Astrocyte (in vitro differentiated cells and primary cell): Measurements from ENCODE around the gene CGB3. TPM values are rescaled to one million over a fixed set of nuclear protein-coding genes. Genes with fewer than 3 reads are reported as not detected.
A peak's percentile ranks its signal among the peaks of the same experiment; 100 is the strongest.

ENCODE experiments used
- DNase-seq: peaks from one replicate; pipeline ENCODE4 v3.0.0-alpha.2; 2010; ENCODE audit warnings: low read depth
- FAIRE-seq: peaks from 2 replicates; lab custom pipeline; 2011; peaks lifted over from hg19 to GRCh38; lab: Jason Lieb, UNC
- H2AFZ ChIP-seq: 2 replicates; pipeline ENCODE4 v1.6.0; 2012; ENCODE audit warnings: low read depth, low read length, inconsistent platforms
- H3K27ac ChIP-seq: 2 replicates; pipeline ENCODE4 v1.5.1; 2011; ENCODE audit warnings: low read depth, low read length, inconsistent platforms
- H3K27me3 ChIP-seq: 2 replicates; pipeline ENCODE4 v1.6.0; 2011; ENCODE audit warnings: low read length, inconsistent platforms; ENCODE audit not compliant: insufficient read depth
- H3K36me3 ChIP-seq: 2 replicates; pipeline ENCODE4 v1.5.1; 2011; ENCODE audit warnings: low read length, inconsistent platforms; ENCODE audit not compliant: insufficient read depth
- H3K4me1 ChIP-seq: 2 replicates; pipeline ENCODE4 v1.5.1; 2011; ENCODE audit warnings: low read length, inconsistent platforms; ENCODE audit not compliant: insufficient read depth
- H3K4me2 ChIP-seq: 2 replicates; pipeline ENCODE4 v1.6.0; 2012; ENCODE audit warnings: low read length, inconsistent platforms
- H3K4me3 ChIP-seq: 2 replicates; pipeline ENCODE4 v1.5.1; 2011; ENCODE audit warnings: low read depth, mild to moderate bottlenecking, low read length, inconsistent platforms; ENCODE audit not compliant: insufficient read depth
- H3K79me2 ChIP-seq: 2 replicates; pipeline ENCODE4 v1.6.0; 2012; ENCODE audit warnings: mild to moderate bottlenecking, low read length, inconsistent platforms; ENCODE audit not compliant: insufficient read depth
- H3K9ac ChIP-seq: 2 replicates; pipeline ENCODE4 v1.6.0; 2012; ENCODE audit warnings: mild to moderate bottlenecking, low read length, inconsistent platforms
- H3K9me3 ChIP-seq: 2 replicates; pipeline ENCODE4 v1.5.1; 2012; ENCODE audit warnings: low read depth, mild to moderate bottlenecking, low read length, inconsistent platforms; ENCODE audit not compliant: insufficient read depth
- H4K20me1 ChIP-seq: 2 replicates; pipeline ENCODE4 v1.6.0; 2012; ENCODE audit warnings: low read length, inconsistent platforms; ENCODE audit not compliant: insufficient read depth
- H3K27ac Mint-ChIP-seq: one replicate; pipeline ENCODE4 v1.8.0; 2021; ENCODE audit warnings: mild to moderate bottlenecking, mixed read lengths; ENCODE audit not compliant: unreplicated experiment
- H3K27me3 Mint-ChIP-seq: one replicate; pipeline ENCODE4 v1.8.0; 2021; ENCODE audit warnings: low read depth, mixed read lengths; ENCODE audit not compliant: unreplicated experiment
- H3K36me3 Mint-ChIP-seq: one replicate; pipeline ENCODE4 v1.8.0; 2021; ENCODE audit warnings: low read depth, mixed read lengths; ENCODE audit not compliant: unreplicated experiment
- H3K4me1 Mint-ChIP-seq: one replicate; pipeline ENCODE4 v1.8.0; 2021; ENCODE audit warnings: low read depth, mixed read lengths; ENCODE audit not compliant: unreplicated experiment
- H3K4me3 Mint-ChIP-seq: one replicate; pipeline ENCODE4 v1.8.0; 2021; ENCODE audit warnings: mild to moderate bottlenecking, moderate library complexity, mixed read lengths; ENCODE audit not compliant: unreplicated experiment
- H3K9me3 Mint-ChIP-seq: one replicate; pipeline ENCODE4 v1.8.0; 2021; ENCODE audit warnings: mild to moderate bottlenecking, mixed read lengths; ENCODE audit not compliant: unreplicated experiment
- CTCF ChIP-seq: IDR thresholded peaks from 2 replicates; pipeline ENCODE4 v1.5.1; 2011; ENCODE audit warnings: low read depth, mild to moderate bottlenecking, inconsistent platforms, low read length, moderate library complexity; ENCODE audit not compliant: insufficient read depth
- EZH2 ChIP-seq: IDR thresholded peaks from 2 replicates; pipeline ENCODE4 v1.6.1; 2012; ENCODE audit warnings: mild to moderate bottlenecking, low read length, inconsistent platforms; ENCODE audit not compliant: insufficient read depth
- total RNA-seq: library from RNA; stranded (reverse); gene quantifications from 2 replicates; pipeline ENCODE4 v1.2.1, GENCODE V29; 2021

Gene CGB3
- total RNA-seq, 1 donor from 2014 or later, result 3.6 TPM

GRCh38 chr19:49014870-49015255 is 9.3 kb downstream of the CGB3 start:
- H3K9me3 Mint-ChIP-seq, result no peaks in the 10 kb centered on the region
- no peak overlapping the region for H3K4me3 Mint-ChIP-seq
- DNase-seq, result no peak
- no peaks in the 10 kb centered on the region for H3K9me3 ChIP-seq
- H3K4me1 Mint-ChIP-seq, result peaks cover 3% of the 10 kb centered on the region
- H3K27ac Mint-ChIP-seq, result no peak overlapping the region
- peaks cover 2% of the 10 kb centered on the region for H3K27me3 Mint-ChIP-seq
- H3K36me3 ChIP-seq, result peaks cover 6% of the 10 kb centered on the region
- H3K9ac ChIP-seq, result no peak overlapping the region
- TF ChIP-seq EZH2, result no peak
- TF ChIP-seq CTCF, result no peak
- FAIRE-seq, result no peak
- H3K27me3 ChIP-seq, result no peaks in the 10 kb centered on the region
- H3K27ac ChIP-seq, result no peak overlapping the region
- H3K79me2 ChIP-seq, result no peaks in the 10 kb centered on the region
- H3K4me2 ChIP-seq, result no peak overlapping the region
- peaks cover 18% of the 10 kb centered on the region for H3K4me1 ChIP-seq
- H3K4me3 ChIP-seq, result no peak overlapping the region
- H2AFZ ChIP-seq, result no peak overlapping the region
- peaks cover 22% of the 10 kb centered on the region for H3K36me3 Mint-ChIP-seq
- H4K20me1 ChIP-seq, result peaks cover 4% of the 10 kb centered on the region

GRCh38 chr19:49014123-49014869 is 9.8 kb downstream of the CGB3 start:
- Mint-ChIP-seq H3K9me3 (no peaks in the 10 kb centered on the region), H3K4me1 (peaks cover 3% of the 10 kb centered on the region), H3K27ac (peak overlapping the region; percentile 66), H3K36me3 (peaks cover 22% of the 10 kb centered on the region), H3K27me3 (peaks cover 2% of the 10 kb centered on the region), H3K4me3 (no peak overlapping the region)
- Histone ChIP-seq H3K36me3 (peaks cover 10% of the 10 kb centered on the region), H3K4me3 (no peak overlapping the region), H4K20me1 (peaks cover 4% of the 10 kb centered on the region), H2AFZ (no peak overlapping the region), H3K79me2 (no peaks in the 10 kb centered on the region), H3K27ac (no peak overlapping the region), H3K9me3 (no peaks in the 10 kb centered on the region), H3K27me3 (no peaks in the 10 kb centered on the region), H3K9ac (no peak overlapping the region), H3K4me2 (no peak overlapping the region), H3K4me1 (peaks cover 14% of the 10 kb centered on the region)
- TF ChIP-seq CTCF (no peak), EZH2 (no peak)
- no peak for FAIRE-seq
- DNase-seq, result no peak

- no peaks in the 10 kb centered on the region for H3K27me3 ChIP-seq
Observed at GRCh38 chr19:49011194-49011593, 12.9 kb downstream of the CGB3 start.

More at GRCh38 chr19:49011194-49011593, 12.9 kb downstream of the CGB3 start:
- TF ChIP-seq CTCF, result no peak
- TF ChIP-seq EZH2, result no peak
- FAIRE-seq (no peak), DNase-seq (no peak)
- H3K4me2 ChIP-seq, result no peak overlapping the region
- peaks cover 10% of the 10 kb centered on the region for H3K36me3 ChIP-seq
- H3K4me3 ChIP-seq, result no peak overlapping the region
- H2AFZ ChIP-seq, result no peak overlapping the region
- H3K4me3 Mint-ChIP-seq, result no peak overlapping the region
- H3K27ac Mint-ChIP-seq, result no peak overlapping the region
- H3K9ac ChIP-seq, result no peak overlapping the region
- no peaks in the 10 kb centered on the region for H3K79me2 ChIP-seq
- peaks cover 4% of the 10 kb centered on the region for H4K20me1 ChIP-seq
- H3K9me3 Mint-ChIP-seq, result no peaks in the 10 kb centered on the region
- no peaks in the 10 kb centered on the region for H3K27me3 Mint-ChIP-seq
- no peaks in the 10 kb centered on the region for H3K4me1 ChIP-seq
- no peaks in the 10 kb centered on the region for H3K9me3 ChIP-seq
- no peaks in the 10 kb centered on the region for H3K4me1 Mint-ChIP-seq
- H3K27ac ChIP-seq, result no peak overlapping the region
- peaks cover 20% of the 10 kb centered on the region for H3K36me3 Mint-ChIP-seq
